Right renal pelvis (tissue), 4 donors: ENCODE data around the gene CDH20. TPM values are rescaled to one million over a fixed set of nuclear protein-coding genes. Genes with fewer than 3 reads are reported as not detected.

Experiments
- DNase-seq, 4 donors: peaks; one replicate each; pipeline ENCODE4 v3.0.0-alpha.2; 2013; ENCODE audit warnings: low read depth in 4 of 4, low spot score in 3 of 4, missing footprints in 1 of 4
- polyA plus RNA-seq, 4 donors: library from polyadenylated mRNA; unstranded; fragments of 120-200 nt; gene quantifications; one replicate each; pipeline ENCODE4 v1.2.1, GENCODE V29; 2013; ENCODE audit not compliant: insufficient read length in 4 of 4

The CDH20 gene
- polyA plus RNA-seq, 4 donors, result 3.1 to 4.3 (median 3.6) TPM

- DNase-seq, result no peak
These were observed 86.5 kb downstream of the CDH20 start for GRCh38 chr18:61419763-61420162.

- DNase-seq, result no peak
These were observed 87.1 kb downstream of the CDH20 start for GRCh38 chr18:61420218-61420885.

- DNase-seq, result no peak
These were observed 93.3 kb downstream of the CDH20 start for GRCh38 chr18:61426492-61427053.

GRCh38 chr18:61428266-61428665, 95.0 kb downstream of the CDH20 start:
- no peak for DNase-seq

GRCh38 chr18:61432590-61432989, 99.4 kb downstream of the CDH20 start:
- no peak for DNase-seq

GRCh38 chr18:61435064-61435652, 101.9 kb downstream of the CDH20 start:
- DNase-seq, result no peak

- DNase-seq, result no peak
These were observed 110.0 kb downstream of the CDH20 start for GRCh38 chr18:61443081-61443725.

GRCh38 chr18:61448316-61448715, 115.1 kb downstream of the CDH20 start:
- no peak for DNase-seq

- DNase-seq, result no peak
These were observed 126.8 kb downstream of the CDH20 start for GRCh38 chr18:61459896-61460648.

- no peak for DNase-seq
These were observed 131.4 kb downstream of the CDH20 start for GRCh38 chr18:61464551-61465142.

- no peak for DNase-seq
These were observed 133.5 kb downstream of the CDH20 start for GRCh38 chr18:61466736-61467135.

GRCh38 chr18:61470031-61470674, 136.9 kb downstream of the CDH20 start:
- DNase-seq, result no peak

- no peak for DNase-seq
These were observed 138.3 kb downstream of the CDH20 start for GRCh38 chr18:61471541-61471940.

- no peak for DNase-seq
These were observed 138.7 kb downstream of the CDH20 start for GRCh38 chr18:61471942-61472341.

GRCh38 chr18:61474341-61474740, 141.1 kb downstream of the CDH20 start:
- no peak for DNase-seq

GRCh38 chr18:61474918-61475317, 141.7 kb downstream of the CDH20 start:
- no peak for DNase-seq

- DNase-seq, result no peak
These were observed 142.7 kb downstream of the CDH20 start for GRCh38 chr18:61475931-61476330.

- DNase-seq, result no peak
These were observed 156.1 kb downstream of the CDH20 start for GRCh38 chr18:61489334-61489733.

GRCh38 chr18:61496374-61496773, 163.1 kb downstream of the CDH20 start:
- DNase-seq, result no peak

GRCh38 chr18:61497422-61497821, 164.2 kb downstream of the CDH20 start:
- no peak for DNase-seq
